HUDEP-2 (cell line): ENCODE data around the gene ZNF594.
"Not testable (repeated sequence)": the region's sequence is repeated elsewhere in the genome, so short reads cannot be mapped to it uniquely, and the experiment has no call there.

ENCODE experiments used
- DNase-seq, 76 experiments: peaks; one replicate each; lab custom pipeline; 2025; ENCODE audit not compliant: unreplicated experiment in 76 of 76; lab: John Stamatoyannopoulos, UW

Gene ZNF594

GRCh38 chr17:5203178-5203907, 11.7 kb upstream of the ZNF594 start:
- no peak for DNase-seq

GRCh38 chr17:5201011-5201410, 9.3 kb upstream of the ZNF594 start:
- no peak for DNase-seq

- DNase-seq: no peak
Measured at GRCh38 chr17:5200360-5200759, 8.7 kb upstream of the ZNF594 start.

GRCh38 chr17:5198472-5198871, 6.8 kb upstream of the ZNF594 start:
- no peak for DNase-seq

GRCh38 chr17:5194346-5194745, 2.7 kb upstream of the ZNF594 start:
- no peak for DNase-seq

GRCh38 chr17:5184288-5184687, 7.4 kb downstream of the ZNF594 start:
- no peak for DNase-seq

- DNase-seq: no peak
Measured at GRCh38 chr17:5183410-5183793, 8.3 kb downstream of the ZNF594 start.

GRCh38 chr17:5182597-5183409, 8.9 kb downstream of the ZNF594 start:
- DNase-seq: no peak

GRCh38 chr17:5181509-5182305, 10.0 kb downstream of the ZNF594 start:
- no peak for DNase-seq

GRCh38 chr17:5179003-5179402, 12.7 kb downstream of the ZNF594 start:
- DNase-seq: no peak

GRCh38 chr17:5175027-5175426, 16.6 kb downstream of the ZNF594 start:
- DNase-seq: not testable (repeated sequence)

- not testable (repeated sequence) for DNase-seq
Measured at GRCh38 chr17:5165791-5166564, 25.7 kb downstream of the ZNF594 start.

- no peak for DNase-seq
Measured at GRCh38 chr17:5164436-5164835, 27.2 kb downstream of the ZNF594 start.

- DNase-seq: not testable (repeated sequence)
Measured at GRCh38 chr17:5161793-5162192, 29.9 kb downstream of the ZNF594 start.

- not testable (repeated sequence) for DNase-seq
Measured at GRCh38 chr17:5160702-5161101, 31.0 kb downstream of the ZNF594 start.

- DNase-seq: not testable (repeated sequence)
Measured at GRCh38 chr17:5146122-5146521, 45.5 kb downstream of the ZNF594 start.

GRCh38 chr17:5142877-5143276, 48.8 kb downstream of the ZNF594 start:
- DNase-seq: not testable (repeated sequence)

GRCh38 chr17:5139458-5139732, 52.3 kb downstream of the ZNF594 start:
- DNase-seq: no peak

- no peak for DNase-seq
Measured at GRCh38 chr17:5138616-5139457, 52.8 kb downstream of the ZNF594 start.

GRCh38 chr17:5138198-5138544, 53.5 kb downstream of the ZNF594 start:
- not testable (repeated sequence) for DNase-seq
